ENCODE measurements around the gene MTUS2. TPM values are rescaled to one million over a fixed set of nuclear protein-coding genes. Genes with fewer than 3 reads are reported as not detected.

Gene MTUS2
- total RNA-seq, 1 experiment from 2014 or later: 0.35 TPM

DNA sequence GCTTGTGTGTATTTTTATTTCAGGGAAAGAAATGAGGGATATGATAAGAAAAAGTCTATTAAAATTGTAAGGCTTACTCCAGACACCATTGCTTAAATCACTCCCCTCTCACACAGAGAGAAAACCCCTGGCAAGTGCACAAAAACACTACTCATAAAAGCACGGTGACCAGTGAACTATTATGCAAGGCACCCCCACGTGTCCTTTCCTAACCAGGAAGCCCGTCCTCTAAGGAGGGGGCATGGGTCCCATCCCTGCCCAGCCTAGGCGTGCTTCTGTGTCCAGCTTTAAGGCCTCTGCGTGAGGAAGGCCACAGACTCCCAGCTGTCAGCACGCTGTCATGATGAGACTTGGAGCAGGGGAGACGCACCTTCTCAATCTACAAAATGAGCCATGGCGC, 691.8 kb downstream of the MTUS2 start:
- no peak for DNase-seq
- H2BK120ac ChIP-seq (ENCODE audit: low read depth, low read length, poor library complexity, severe bottlenecking): no peak overlapping the region
- no peak overlapping the region; a peak in 1 of 5 replicates for H3K4me3 Mint-ChIP-seq

More for the DNA sequence above, 691.8 kb downstream of the MTUS2 start:
- H2AFZ ChIP-seq (ENCODE audit: low read length): no peak overlapping the region
- H3K18ac ChIP-seq (ENCODE audit: insufficient read length, low read depth, low read length): no peak overlapping the region
- no peak overlapping the region for H3T11ph ChIP-seq (ENCODE audit: low read length)
- Mint-ChIP-seq H3K27me3 (ENCODE audit: low read depth) (no peaks in the 10 kb centered on the region), H3K4me1 (no peaks in the 10 kb centered on the region), H3K27ac (no peak overlapping the region), H3K36me3 (ENCODE audit: insufficient read depth in 1 of 3, low read depth in 3 of 3) (peaks cover 29 to 65% (median 44%) of the 10 kb centered on the region in 3 experiments; a peak in 6 of 7 replicates), H3K9me3 (no peaks in the 10 kb centered on the region)
- no peaks in the 10 kb centered on the region for H3K4me1 ChIP-seq (ENCODE audit: insufficient read depth, low read length)
- no peak overlapping the region for H3K27ac ChIP-seq (ENCODE audit: insufficient read length, low read depth, low read length)
- no peak overlapping the region for H3K56ac ChIP-seq (ENCODE audit: insufficient read length, low read depth, low read length)
- no peak overlapping the region for H4K91ac ChIP-seq (ENCODE audit: insufficient read length, low read depth, low read length)
- no peaks in the 10 kb centered on the region for H3K9me3 ChIP-seq (ENCODE audit: control insufficient read depth, low read depth, low read length)
- no peak overlapping the region for H2BK12ac ChIP-seq (ENCODE audit: insufficient read length, low read depth, low read length)
- H3K23me2 ChIP-seq (ENCODE audit: insufficient read length, low read depth, low read length, poor library complexity, severe bottlenecking): no peaks in the 10 kb centered on the region
- H2AK5ac ChIP-seq (ENCODE audit: insufficient read length, low read length): no peak overlapping the region
- H3K79me1 ChIP-seq (ENCODE audit: insufficient read depth, low read depth, low read length, poor library complexity, severe bottlenecking): no peaks in the 10 kb centered on the region
- H3K23ac ChIP-seq (ENCODE audit: insufficient read length, low read depth, low read length): no peak overlapping the region
- no peak overlapping the region for H2BK5ac ChIP-seq (ENCODE audit: insufficient read length, low read length)
- H2BK15ac ChIP-seq (ENCODE audit: low read depth, low read length): no peak overlapping the region
- H4K20me1 ChIP-seq (ENCODE audit: control insufficient read depth, insufficient read depth, insufficient read length): no peaks in the 10 kb centered on the region
- H4K8ac ChIP-seq (replicated peaks; ENCODE audit: insufficient read length, low read depth, low read length): no peak overlapping the region
- H4K5ac ChIP-seq (ENCODE audit: insufficient read length, low read depth, low read length): no peak overlapping the region
- no peak overlapping the region for H3K4ac ChIP-seq (ENCODE audit: low read depth, low read length)
- WGBS (ENCODE audit: extremely low coverage, insufficient read length, low lambda C conversion rate): no CpG with 5 or more reads among the region's 8 CpGs
- H2BK20ac ChIP-seq (ENCODE audit: low read depth, low read length, poor library complexity, severe bottlenecking): no peak overlapping the region
- no peak overlapping the region for H3K4me2 ChIP-seq (ENCODE audit: insufficient read depth, insufficient read length, low read length)
- no peak overlapping the region for H3K14ac ChIP-seq (ENCODE audit: insufficient read depth, low read length)
- no peak overlapping the region for H3K9ac ChIP-seq (ENCODE audit: extremely low read depth, insufficient read length, low read length)
- H3K79me2 ChIP-seq (ENCODE audit: insufficient read depth, low read length): no peaks in the 10 kb centered on the region
- TF ChIP-seq, protein P1, sequence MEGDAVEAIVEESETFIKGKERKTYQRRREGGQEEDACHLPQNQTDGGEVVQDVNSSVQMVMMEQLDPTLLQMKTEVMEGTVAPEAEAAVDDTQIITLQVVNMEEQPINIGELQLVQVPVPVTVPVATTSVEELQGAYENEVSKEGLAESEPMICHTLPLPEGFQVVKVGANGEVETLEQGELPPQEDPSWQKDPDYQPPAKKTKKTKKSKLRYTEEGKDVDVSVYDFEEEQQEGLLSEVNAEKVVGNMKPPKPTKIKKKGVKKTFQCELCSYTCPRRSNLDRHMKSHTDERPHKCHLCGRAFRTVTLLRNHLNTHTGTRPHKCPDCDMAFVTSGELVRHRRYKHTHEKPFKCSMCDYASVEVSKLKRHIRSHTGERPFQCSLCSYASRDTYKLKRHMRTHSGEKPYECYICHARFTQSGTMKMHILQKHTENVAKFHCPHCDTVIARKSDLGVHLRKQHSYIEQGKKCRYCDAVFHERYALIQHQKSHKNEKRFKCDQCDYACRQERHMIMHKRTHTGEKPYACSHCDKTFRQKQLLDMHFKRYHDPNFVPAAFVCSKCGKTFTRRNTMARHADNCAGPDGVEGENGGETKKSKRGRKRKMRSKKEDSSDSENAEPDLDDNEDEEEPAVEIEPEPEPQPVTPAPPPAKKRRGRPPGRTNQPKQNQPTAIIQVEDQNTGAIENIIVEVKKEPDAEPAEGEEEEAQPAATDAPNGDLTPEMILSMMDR (conservative IDR thresholded peaks at IDR 0.05): no peak
- no peaks in the 10 kb centered on the region for H3K27me3 ChIP-seq (ENCODE audit: insufficient read depth, low read length)

All from H9 (cell line).